GM23248 (cell line): ENCODE data around the gene TVP23A. TPM values are rescaled to one million over a fixed set of nuclear protein-coding genes. Genes with fewer than 3 reads are reported as not detected.

Experiments used
- DNase-seq: peaks from one replicate; pipeline ENCODE4 v3.0.0-alpha.2; 2015
- H2AFZ ChIP-seq: fragments of 200-600 bp; sonication (generic); 2 replicates; pipeline ENCODE4 v1.6.1; 2016; ENCODE audit warnings: antibody characterized with exemption
- H3F3A ChIP-seq: fragments of 200-600 bp; sonication (generic); 2 replicates; pipeline ENCODE4 v1.6.1; 2016; ENCODE audit warnings: mild to moderate bottlenecking, antibody characterized with exemption, mixed run types; ENCODE audit not compliant: insufficient read depth
- H3K27ac ChIP-seq: fragments of 200-600 bp; sonication (generic); 2 replicates; pipeline ENCODE4 v1.5.1; 2016; ENCODE audit warnings: mild to moderate bottlenecking
- H3K27me3 ChIP-seq: fragments of 200-600 bp; sonication (generic); replicated peaks from 2 replicates; pipeline ENCODE4 v1.6.1; 2016; ENCODE audit warnings: mild to moderate bottlenecking; ENCODE audit not compliant: insufficient read depth
- H3K36me3 ChIP-seq: fragments of 200-600 bp; sonication (generic); 2 replicates; pipeline ENCODE4 v1.6.1; 2016; ENCODE audit warnings: low read depth, mild to moderate bottlenecking
- H3K4me1 ChIP-seq: fragments of 200-600 bp; sonication (generic); 2 replicates; pipeline ENCODE4 v1.6.1; 2016; ENCODE audit warnings: mild to moderate bottlenecking; ENCODE audit not compliant: insufficient read depth
- H3K4me2 ChIP-seq: fragments of 200-600 bp; sonication (generic); one replicate; pipeline ENCODE4 v1.6.1; 2016; ENCODE audit warnings: mild to moderate bottlenecking; ENCODE audit not compliant: unreplicated experiment
- H3K4me3 ChIP-seq: fragments of 200-600 bp; sonication (generic); 2 replicates; pipeline ENCODE4 v1.5.1; 2016; ENCODE audit warnings: mild to moderate bottlenecking
- H3K79me2 ChIP-seq: fragments of 200-600 bp; sonication (generic); 2 replicates; pipeline ENCODE4 v1.6.1; 2016; ENCODE audit warnings: mild to moderate bottlenecking; ENCODE audit not compliant: insufficient read depth
- H3K9ac ChIP-seq: fragments of 200-600 bp; sonication (generic); 2 replicates; pipeline ENCODE4 v1.6.1; 2016; ENCODE audit warnings: mild to moderate bottlenecking
- H3K9me2 ChIP-seq: fragments of 200-600 bp; sonication (generic); 2 replicates; pipeline ENCODE4 v1.6.1; 2016; ENCODE audit warnings: mixed run types, mild to moderate bottlenecking, moderate library complexity; ENCODE audit not compliant: insufficient read depth
- H3K9me3 ChIP-seq: fragments of 200-600 bp; sonication (generic); one replicate; pipeline ENCODE4 v1.6.1; 2017; ENCODE audit warnings: low read depth
- H4K20me1 ChIP-seq: fragments of 200-600 bp; sonication (generic); 2 replicates; pipeline ENCODE4 v1.6.0; 2016; ENCODE audit not compliant: insufficient read depth
- EZH2 ChIP-seq: fragments of 200-600 bp; sonication (generic); IDR thresholded peaks from 2 replicates; pipeline ENCODE4 v1.6.1; 2018; ENCODE audit warnings: antibody characterized with exemption, mild to moderate bottlenecking; ENCODE audit not compliant: insufficient read depth, poor library complexity, severe bottlenecking
- EZH2phosphoT487 ChIP-seq: fragments of 200-600 bp; sonication (generic); IDR thresholded peaks from 2 replicates; pipeline ENCODE4 v1.6.1; 2018; ENCODE audit warnings: antibody characterized with exemption, moderate library complexity, mild to moderate bottlenecking, low read depth; ENCODE audit not compliant: insufficient read depth
- WGBS, 2 experiments: methylation state at CpG; one replicate each; pipeline ENCODE4 v1.1.6; 2015 to 2017; ENCODE audit warnings: low lambda C conversion rate in 2 of 2, low coverage in 1 of 2; ENCODE audit errors: missing lambda C conversion rate in 2 of 2; 5-methylcytosine and 5-hydroxymethylcytosine counted together
- in situ Hi-C: fragments of 300-500 bp; cut with MboI; formaldehyde crosslinking; loops from 2 replicates; pipeline ENCODE4 v1.15.0; 2020
- polyA plus RNA-seq: library from polyadenylated mRNA; unstranded; fragments of >200 nt; fragmentation: Nextera tagmentation; extraction: Ambion mirVana; gene quantifications from 2 replicates; pipeline ENCODE4 v1.2.1, GENCODE V29; 2016
- total RNA-seq: library from RNA; depleted of rRNA; stranded (reverse); fragments of >200 nt; shearing (Covaris generic); gene quantifications from 2 replicates; pipeline ENCODE4 v1.2.3, GENCODE V29; 2014

Gene TVP23A
- total and polyA plus RNA-seq, 2 experiments from 2014 or later, result 0.13 TPM; not detected in 1

GRCh38 chr16:10754941-10755340 lies 63.7 kb downstream of the TVP23A start:
- Histone ChIP-seq H3K4me3 (no peak overlapping the region), H3K4me2 (peak overlapping the region; percentile 5), H4K20me1 (no peaks in the 10 kb centered on the region), H3K9me2 (no peaks in the 10 kb centered on the region), H3K79me2 (no peaks in the 10 kb centered on the region), H3F3A (peaks cover 3% of the 10 kb centered on the region; the same call in 1 of the 2 replicates), H3K4me1 (peaks cover 9% of the 10 kb centered on the region), H3K27ac (peak overlapping the region; percentile 16; the same call in 1 of the 2 replicates), H3K27me3 (no peaks in the 10 kb centered on the region), H3K9me3 (no peaks in the 10 kb centered on the region), H3K36me3 (peaks cover 3% of the 10 kb centered on the region; the same call in 1 of the 2 replicates), H3K9ac (no peak overlapping the region), H2AFZ (no peak overlapping the region)
- WGBS, 2 experiments, result 38 to 40% methylated on average over 4 of the region's 4 CpGs
- TF ChIP-seq EZH2phosphoT487, result no peak
- DNase-seq, result peak; percentile 79
- in situ Hi-C loops, result no loop called here

- no peak for TF ChIP-seq EZH2phosphoT487
- H2AFZ ChIP-seq, result no peak overlapping the region
- H4K20me1 ChIP-seq, result no peaks in the 10 kb centered on the region
- H3F3A ChIP-seq, result peaks cover 13% of the 10 kb centered on the region
- no peaks in the 10 kb centered on the region for H3K9me2 ChIP-seq
- H3K27ac ChIP-seq, result no peak overlapping the region
- H3K27me3 ChIP-seq, result no peaks in the 10 kb centered on the region
- H3K4me2 ChIP-seq, result no peak overlapping the region
- 93 to 98% methylated on average over 7 of the region's 7 CpGs for WGBS, 2 experiments
- no peak overlapping the region for H3K4me3 ChIP-seq
- no peaks in the 10 kb centered on the region for H3K36me3 ChIP-seq
- H3K4me1 ChIP-seq, result peaks cover 20% of the 10 kb centered on the region
- H3K9ac ChIP-seq, result no peak overlapping the region
- no peaks in the 10 kb centered on the region for H3K9me3 ChIP-seq
- no peak for DNase-seq
- in situ Hi-C loops, result no loop called here
- no peaks in the 10 kb centered on the region for H3K79me2 ChIP-seq
Measured at GRCh38 chr16:10753670-10754069, 64.9 kb downstream of the TVP23A start.

GRCh38 chr16:10752843-10753523 lies 65.6 kb downstream of the TVP23A start:
- Histone ChIP-seq H3K79me2 (no peaks in the 10 kb centered on the region), H3K27me3 (no peaks in the 10 kb centered on the region), H3K9me2 (no peaks in the 10 kb centered on the region), H3K4me3 (no peak overlapping the region), H3F3A (peaks cover 20% of the 10 kb centered on the region), H3K36me3 (no peaks in the 10 kb centered on the region), H3K9me3 (no peaks in the 10 kb centered on the region), H3K27ac (no peak overlapping the region), H2AFZ (no peak overlapping the region), H3K9ac (no peak overlapping the region), H4K20me1 (no peaks in the 10 kb centered on the region), H3K4me2 (no peak overlapping the region), H3K4me1 (peaks cover 22% of the 10 kb centered on the region)
- no peak for DNase-seq
- 97% methylated on average over 10 of the region's 10 CpGs for WGBS, 2 experiments
- in situ Hi-C loops, result no loop called here
- TF ChIP-seq EZH2 (no peak), EZH2phosphoT487 (no peak)

- no peaks in the 10 kb centered on the region for H4K20me1 ChIP-seq
- in situ Hi-C loops, result no loop called here
- no peaks in the 10 kb centered on the region for H3K9me3 ChIP-seq
- H3K9me2 ChIP-seq, result no peaks in the 10 kb centered on the region
- no peak overlapping the region for H3K4me2 ChIP-seq
- peaks cover 22% of the 10 kb centered on the region for H3K4me1 ChIP-seq
- no peak overlapping the region for H3K27ac ChIP-seq
- H2AFZ ChIP-seq, result no peak overlapping the region
- DNase-seq, result peak; percentile 9
- no peak for TF ChIP-seq EZH2
- TF ChIP-seq EZH2phosphoT487, result no peak
- no peak overlapping the region for H3K4me3 ChIP-seq
- H3K36me3 ChIP-seq, result no peaks in the 10 kb centered on the region
- H3F3A ChIP-seq, result peaks cover 20% of the 10 kb centered on the region
- no peaks in the 10 kb centered on the region for H3K79me2 ChIP-seq
- H3K27me3 ChIP-seq, result no peaks in the 10 kb centered on the region
- WGBS, 2 experiments, result 82% methylated on average over 13 of the region's 13 CpGs
- H3K9ac ChIP-seq, result no peak overlapping the region
Measured at GRCh38 chr16:10751291-10751697, 67.3 kb downstream of the TVP23A start.
